ENCODE data around the gene DCST2. TPM values are rescaled to one million over a fixed set of nuclear protein-coding genes. Genes with fewer than 3 reads are reported as not detected.

The DCST2 gene
- total RNA-seq: under 0.01 and 0.13 TPM in 2 replicates

DNA sequence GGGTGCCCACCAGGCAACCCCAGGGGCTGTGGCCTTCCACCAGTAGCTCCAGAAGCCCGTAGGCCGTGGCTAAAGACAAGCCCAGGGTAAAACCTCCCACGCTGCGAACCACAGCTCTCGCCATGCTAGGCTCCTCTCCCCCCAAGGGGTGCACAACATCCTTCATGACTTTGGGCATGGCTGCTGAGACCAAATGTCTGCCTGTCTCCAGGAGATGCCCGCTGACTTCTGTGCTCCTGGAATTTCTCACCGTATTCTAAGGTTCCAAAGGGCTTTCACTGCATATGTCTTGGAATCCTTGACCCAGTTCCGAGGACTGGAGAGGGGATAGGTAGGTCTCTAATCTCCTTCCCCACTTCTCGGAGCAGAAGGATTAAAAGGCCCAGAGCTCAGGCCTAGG is at the start of gene DCST2, which contains the start of gene DCST1:
DCST2 (minus strand) TSS at position 258 of the 400 bp plus-strand sequence; CDS start at position 178, 80 bp downstream.
DCST1 (plus strand) TSS at position 301 of the 400 bp plus-strand sequence. CDS start 213 bp downstream, outside the sequence.

DNA sequence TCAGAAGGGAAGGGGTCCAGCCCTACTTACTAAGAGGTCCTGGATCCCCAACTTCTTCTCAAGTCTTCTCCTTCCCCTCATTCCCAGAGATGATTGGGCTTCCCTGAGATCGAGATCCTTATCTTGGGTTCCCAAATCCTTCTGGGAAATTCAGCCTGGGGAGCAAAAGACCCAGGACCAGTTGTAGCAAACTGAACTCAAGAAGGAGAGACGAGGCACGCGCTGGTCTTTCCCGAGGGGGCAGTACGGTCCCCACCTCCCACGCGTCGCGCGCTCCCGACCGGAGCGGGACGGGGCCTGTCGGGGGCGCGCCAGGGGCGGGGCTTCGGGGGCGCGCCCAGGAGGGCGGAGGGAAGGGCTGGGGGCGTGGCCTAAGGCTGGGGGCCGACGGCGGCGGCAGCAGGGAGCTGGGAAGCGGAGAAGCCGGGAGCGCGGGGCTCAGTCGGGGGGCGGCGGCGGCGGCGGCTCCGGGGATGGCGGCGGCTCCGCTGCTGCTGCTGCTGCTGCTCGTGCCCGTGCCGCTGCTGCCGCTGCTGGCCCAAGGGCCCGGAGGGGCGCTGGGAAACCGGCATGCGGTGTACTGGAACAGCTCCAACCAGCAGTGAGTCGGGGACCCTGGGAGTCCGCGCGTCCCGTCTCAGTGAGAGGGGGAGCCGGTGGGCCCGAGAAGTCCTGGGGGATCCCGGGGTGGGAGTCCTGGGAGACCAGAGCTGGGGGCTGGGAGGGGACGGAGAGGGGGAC is 45.1 kb upstream of the DCST2 start, which contains the start of gene EFNA3:
EFNA3 (plus strand) TSS at position 369 of the 741 bp plus-strand sequence; CDS start at position 474, 105 bp downstream.

DNA sequence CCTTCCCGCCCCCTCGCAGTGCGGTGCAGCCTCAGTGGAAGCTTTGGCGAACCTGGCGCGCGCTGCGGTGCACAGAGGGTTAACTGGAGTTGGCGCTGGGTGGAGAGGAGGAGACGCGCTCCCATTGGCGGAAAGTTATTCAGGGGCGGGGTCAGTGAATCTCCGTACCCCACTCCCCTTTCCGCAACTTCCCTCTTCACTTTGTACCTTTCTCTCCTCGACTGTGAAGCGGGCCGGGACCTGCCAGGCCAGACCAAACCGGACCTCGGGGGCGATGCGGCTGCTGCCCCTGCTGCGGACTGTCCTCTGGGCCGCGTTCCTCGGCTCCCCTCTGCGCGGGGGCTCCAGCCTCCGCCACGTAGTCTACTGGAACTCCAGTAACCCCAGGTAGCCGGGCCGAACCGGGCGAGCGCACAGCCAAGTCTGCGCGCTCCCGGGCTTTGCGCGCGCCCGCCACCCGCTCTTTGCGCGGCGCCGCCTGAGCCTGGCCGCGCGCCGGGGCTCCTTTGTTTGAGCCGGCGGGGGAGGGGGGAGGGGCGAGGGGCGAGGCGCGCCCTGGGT is 30.0 kb upstream of the DCST2 start, which contains the start of gene EFNA4:
EFNA4 (plus strand) TSS at position 191 of the 561 bp plus-strand sequence; CDS start at position 275, 84 bp downstream.

DNA sequence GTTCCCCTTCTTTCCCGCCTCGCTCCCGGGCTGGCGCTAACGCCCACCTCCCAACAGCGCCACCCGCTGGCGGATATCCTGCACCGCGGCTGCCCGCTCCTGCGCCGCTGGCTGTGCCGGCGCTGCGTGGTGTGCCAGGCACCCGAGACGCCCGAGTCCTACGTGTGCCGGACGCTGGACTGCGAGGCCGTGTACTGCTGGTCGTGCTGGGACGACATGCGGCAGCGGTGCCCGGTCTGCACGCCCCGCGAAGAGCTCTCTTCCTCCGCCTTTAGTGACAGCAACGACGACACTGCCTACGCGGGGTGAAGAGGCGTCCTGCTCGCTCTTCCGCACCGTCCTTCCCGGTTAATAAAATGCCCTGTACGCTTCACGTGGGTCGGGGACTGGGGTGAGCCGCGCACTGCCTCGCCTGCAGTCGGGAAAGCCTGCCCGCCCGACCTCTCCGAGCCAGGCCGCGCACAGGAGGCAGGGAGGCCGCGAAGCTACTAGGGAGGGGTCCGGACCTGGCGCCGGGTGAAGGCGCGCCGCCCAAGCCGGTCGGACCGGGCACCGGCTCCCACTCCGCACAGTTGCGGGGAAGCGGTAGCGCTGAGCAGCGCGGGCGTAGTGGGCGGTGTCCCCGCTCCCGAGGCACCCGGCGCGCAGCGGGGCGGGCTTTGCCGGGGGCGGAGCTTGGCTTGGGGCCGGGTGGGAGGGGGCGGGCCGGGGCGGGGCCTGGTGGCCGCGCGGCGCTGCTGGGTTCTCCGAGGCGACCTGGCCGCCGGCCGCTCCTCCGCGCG is 17.2 kb upstream of the DCST2 start, which contains the start of gene ADAM15:
ADAM15 (plus strand) TSS at position 757 of the 782 bp plus-strand sequence. CDS start 71 bp downstream, outside the sequence.

DNA sequence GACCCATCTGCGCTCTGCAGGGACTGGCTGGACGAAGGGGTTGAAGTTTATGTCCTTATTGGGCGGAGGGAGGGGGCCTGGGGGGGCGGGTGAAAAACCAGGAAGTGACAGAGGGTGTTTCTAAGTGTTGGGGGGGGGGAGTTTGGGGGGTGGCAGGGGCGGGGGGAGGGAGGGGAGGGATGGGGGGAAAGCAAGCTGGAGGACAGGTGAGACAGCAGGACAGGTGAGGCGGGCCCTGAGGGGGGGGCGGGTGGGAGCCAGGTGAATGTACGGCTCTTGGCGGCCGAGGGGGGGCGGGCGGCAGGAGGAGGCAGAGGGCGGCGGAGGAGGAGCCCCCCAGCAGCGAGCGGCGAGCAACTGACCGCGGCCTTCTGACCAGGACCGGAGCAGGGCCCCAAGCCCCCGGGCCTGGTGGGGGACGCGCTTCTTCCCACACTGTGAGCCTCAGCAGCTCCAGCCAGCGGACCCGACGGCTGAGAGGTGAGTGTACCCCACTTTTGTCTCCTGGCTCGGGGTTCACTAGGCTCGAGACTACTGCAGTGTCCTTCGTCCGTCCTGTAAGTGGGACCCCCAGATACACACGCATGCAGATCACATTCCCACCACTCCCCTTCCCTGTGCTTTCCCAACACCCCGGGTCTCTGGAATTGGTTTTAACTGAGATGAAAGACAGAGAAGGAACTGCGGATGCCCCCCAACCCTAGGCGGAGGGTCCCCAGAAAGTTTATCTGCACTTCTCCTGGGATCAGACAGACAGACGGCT is 30.9 kb downstream of the DCST2 start, which contains the start of gene ZBTB7B:
ZBTB7B (plus strand) TSS at position 339 of the 763 bp plus-strand sequence. CDS start 11,859 bp downstream, outside the sequence.

DNA sequence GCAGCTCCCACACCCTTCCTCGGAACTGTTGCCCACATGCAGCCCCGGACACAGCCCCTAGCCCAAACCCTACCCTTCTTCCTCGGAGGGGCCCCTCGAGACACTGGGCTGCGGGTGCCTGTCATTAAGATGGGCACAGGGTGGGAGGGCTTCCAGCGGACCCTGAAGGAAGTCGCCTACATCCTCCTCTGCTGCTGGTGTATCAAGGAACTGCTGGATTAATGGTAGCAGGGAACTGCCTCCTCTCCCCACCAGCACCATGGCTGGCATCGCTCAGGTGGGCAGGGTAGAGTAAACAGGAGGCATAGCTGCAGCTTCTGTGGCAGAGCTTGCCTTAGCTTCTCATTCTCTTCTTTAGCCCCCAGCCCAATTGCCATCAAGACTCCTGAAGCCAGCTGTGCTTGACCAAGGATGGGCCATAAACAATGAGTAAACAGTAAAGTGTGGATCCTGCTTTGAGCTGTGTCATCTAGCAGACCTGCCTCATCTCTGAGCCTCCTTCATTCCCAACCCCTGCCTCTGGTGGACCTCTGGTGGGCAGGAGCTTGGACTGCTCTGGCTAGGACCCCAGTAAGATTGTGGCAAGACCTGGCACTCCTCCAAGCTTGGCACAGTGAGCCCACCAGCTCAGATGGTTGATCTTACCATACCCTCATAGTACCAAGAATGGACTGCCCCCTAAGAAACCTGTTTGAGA is 39.9 kb downstream of the DCST2 start, which contains the start of gene LENEP:
LENEP (plus strand) TSS at position 15 of the 697 bp plus-strand sequence; CDS start at position 37, 22 bp downstream.

DNA sequence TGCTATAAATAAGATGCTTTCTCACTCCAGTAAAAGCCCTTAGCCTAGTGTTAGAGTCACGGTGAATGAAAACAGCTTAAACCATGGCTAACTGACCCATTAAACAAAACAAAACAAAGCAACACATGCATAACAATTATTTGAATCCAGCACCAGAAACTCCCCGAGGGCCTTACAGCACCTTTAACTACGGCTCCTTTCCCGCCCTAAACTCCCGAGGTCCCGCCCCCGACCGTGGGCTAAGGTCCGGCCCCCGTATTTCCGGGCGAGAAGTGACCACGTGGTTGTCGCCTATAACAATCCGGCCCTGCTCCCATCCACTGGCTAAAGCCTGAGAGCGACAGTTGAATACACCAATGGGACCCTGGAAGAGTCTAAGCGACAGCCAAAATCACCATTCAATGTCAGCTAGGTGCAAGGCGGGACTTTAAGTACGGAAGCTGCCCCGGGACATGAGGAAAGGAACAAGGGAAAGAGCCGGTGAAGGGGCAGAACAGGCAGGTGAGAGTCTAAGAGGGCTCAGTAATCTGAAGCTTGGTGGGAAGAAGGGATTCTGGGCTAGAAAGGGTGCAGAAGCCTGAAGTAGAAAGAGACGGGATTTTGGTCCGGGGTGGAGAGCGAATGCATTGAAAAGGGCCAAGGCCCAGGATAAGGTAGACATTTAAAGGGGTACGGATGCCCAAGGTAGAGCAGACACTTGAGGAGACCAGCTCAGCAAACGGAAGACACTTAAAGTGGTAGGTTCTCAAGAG is 50.5 kb downstream of the DCST2 start, which contains the start of gene FLAD1:
FLAD1 (plus strand) TSS at position 448 of the 752 bp plus-strand sequence. CDS start 351 bp downstream, outside the sequence.

DNA sequence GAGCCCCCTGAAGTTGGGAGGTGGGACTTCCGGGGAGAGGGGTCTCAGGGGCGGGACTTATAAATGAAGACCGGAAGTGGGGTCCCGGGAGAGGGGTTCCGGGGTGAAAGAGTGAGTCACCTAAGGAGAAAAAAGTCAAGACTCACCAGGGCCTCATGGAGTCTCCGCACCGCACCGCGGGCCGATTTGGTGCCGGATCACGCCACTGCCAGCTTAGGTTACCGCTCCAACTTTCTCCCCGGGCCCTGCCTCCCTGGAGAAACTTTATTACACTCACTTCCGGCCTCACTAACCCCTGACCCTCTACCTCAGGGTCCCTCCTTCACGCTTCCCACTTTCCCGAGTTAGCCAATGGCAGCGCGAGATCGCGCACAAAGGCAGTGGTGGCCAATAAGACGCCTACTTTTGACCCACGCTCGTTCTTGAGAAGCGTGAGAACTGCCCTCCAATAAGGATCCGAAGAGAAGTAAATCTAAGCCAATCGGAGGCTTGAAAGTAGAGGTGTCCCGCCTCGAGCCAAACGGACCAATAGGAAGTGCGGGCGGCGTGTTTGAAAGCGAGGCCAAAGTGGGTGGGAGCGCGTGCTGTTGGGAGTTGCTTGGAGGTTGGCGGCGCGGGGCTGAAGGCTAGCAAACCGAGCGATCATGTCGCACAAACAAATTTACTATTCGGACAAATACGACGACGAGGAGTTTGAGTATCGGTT is 59.3 kb downstream of the DCST2 start, which contains the start of gene CKS1B:
CKS1B (plus strand) TSS at position 580 of the 706 bp plus-strand sequence; CDS start at position 645, 65 bp downstream.

DNA sequence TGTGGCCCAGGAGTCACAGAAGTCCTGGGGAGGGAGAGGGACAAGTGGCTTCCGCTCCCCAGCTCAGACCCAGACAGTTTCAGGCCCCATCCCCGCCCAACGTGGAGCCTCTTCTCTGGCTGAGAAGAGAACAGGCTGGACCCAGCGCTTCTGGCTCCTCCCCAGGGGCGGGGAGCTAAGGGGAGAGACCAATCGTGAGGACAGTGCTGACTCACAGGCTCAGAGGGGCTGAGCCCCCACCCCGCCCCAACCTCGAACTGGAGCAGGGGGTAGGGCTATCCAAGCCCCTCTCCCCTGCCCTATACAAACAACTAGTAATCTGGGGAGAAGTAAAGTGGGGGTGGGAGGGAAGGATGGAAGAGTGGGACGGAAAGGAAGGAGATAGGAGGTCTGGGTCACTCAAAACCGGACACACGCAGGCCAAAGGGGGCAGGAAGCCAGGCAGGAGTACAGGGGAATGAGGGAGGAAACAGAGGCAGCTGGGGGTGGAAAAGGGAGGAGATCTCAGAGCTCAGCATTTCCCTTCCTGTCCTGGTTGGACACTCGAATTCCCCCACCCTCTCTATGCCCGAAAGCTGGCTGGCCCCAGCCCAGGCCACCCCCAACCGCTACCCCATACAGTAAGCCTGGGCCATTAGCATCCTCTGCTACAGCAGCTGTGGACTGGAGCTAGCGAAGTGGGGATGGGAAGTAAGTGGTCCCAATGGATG is 62.8 kb downstream of the DCST2 start, which contains the start of gene SHC1:
SHC1 (minus strand) TSS at position 117 of the 710 bp plus-strand sequence. CDS start 221 bp downstream, outside the sequence.

Other genes starting within 250 kb of the DCST2 start
- 0.16 and 1.5 TPM in 2 replicates for gene KCNN3, start 163.5 kb downstream of the DCST2 start, total RNA-seq
- 8.6 and 10.6 TPM in 2 replicates for gene PMVK, start 97.1 kb downstream of the DCST2 start, total RNA-seq
- 74.6 and 104 TPM in 2 replicates for gene PBXIP1, start 77.7 kb downstream of the DCST2 start, total RNA-seq
- gene PYGO2, start 72.0 kb downstream of the DCST2 start, total RNA-seq: 7.7 and 18.3 TPM in 2 replicates
- 159 and 342 TPM in 2 replicates for gene SHC1, start 63.0 kb downstream of the DCST2 start, total RNA-seq
- 56.2 and 86.6 TPM in 2 replicates for gene CKS1B, start 59.1 kb downstream of the DCST2 start, total RNA-seq
- 16.8 and 25.1 TPM in 2 replicates for gene FLAD1, start 50.4 kb downstream of the DCST2 start, total RNA-seq
- 0.76 TPM in 1 of 2 replicates, not detected in the other for gene LENEP, start 40.2 kb downstream of the DCST2 start, total RNA-seq
- 7.6 and 11.1 TPM in 2 replicates for gene ZBTB7B, start 31.0 kb downstream of the DCST2 start, total RNA-seq
- gene DCST1, start within 50 bp of the DCST2 start, total RNA-seq: not detected in 2 replicates
- gene ADAM15, start 17.5 kb upstream of the DCST2 start, total RNA-seq: 241 and 324 TPM in 2 replicates
- 4.2 and 13.6 TPM in 2 replicates for gene EFNA4, start 30.0 kb upstream of the DCST2 start, total RNA-seq
- gene EFNA3, start 45.1 kb upstream of the DCST2 start, total RNA-seq: 1.3 and 1.8 TPM in 2 replicates
- 99.7 and 161 TPM in 2 replicates for gene EFNA1, start 94.1 kb upstream of the DCST2 start, total RNA-seq
- 22.8 and 26.1 TPM in 2 replicates for gene SLC50A1, start 102.1 kb upstream of the DCST2 start, total RNA-seq
- 20.9 and 56.7 TPM in 2 replicates for gene DPM3, start 106.8 kb upstream of the DCST2 start, total RNA-seq
- 96.2 and 98.4 TPM in 2 replicates for gene KRTCAP2, start 139.5 kb upstream of the DCST2 start, total RNA-seq
- gene TRIM46, start 140.1 kb upstream of the DCST2 start, total RNA-seq: 1.6 and 4.5 TPM in 2 replicates
- 9.4 and 18.5 TPM in 2 replicates for gene THBS3, start 174.1 kb upstream of the DCST2 start, total RNA-seq
- 30.3 and 31.6 TPM in 2 replicates for gene MTX1, start 174.9 kb upstream of the DCST2 start, total RNA-seq
- gene ENTREP3, start 221.7 kb upstream of the DCST2 start, total RNA-seq: 3.4 and 7.2 TPM in 2 replicates
- 27.2 and 45.4 TPM in 2 replicates for gene SCAMP3, start 228.6 kb upstream of the DCST2 start, total RNA-seq
- 15.5 and 45.7 TPM in 2 replicates for gene CLK2, start 239.7 kb upstream of the DCST2 start, total RNA-seq
- 0.32 and 1.0 TPM in 2 replicates for gene HCN3, start 243.7 kb upstream of the DCST2 start, total RNA-seq

Data from bladder microvascular endothelial cell (primary cell).